ENCODE measurements around the gene MARCHF3.

DNA sequence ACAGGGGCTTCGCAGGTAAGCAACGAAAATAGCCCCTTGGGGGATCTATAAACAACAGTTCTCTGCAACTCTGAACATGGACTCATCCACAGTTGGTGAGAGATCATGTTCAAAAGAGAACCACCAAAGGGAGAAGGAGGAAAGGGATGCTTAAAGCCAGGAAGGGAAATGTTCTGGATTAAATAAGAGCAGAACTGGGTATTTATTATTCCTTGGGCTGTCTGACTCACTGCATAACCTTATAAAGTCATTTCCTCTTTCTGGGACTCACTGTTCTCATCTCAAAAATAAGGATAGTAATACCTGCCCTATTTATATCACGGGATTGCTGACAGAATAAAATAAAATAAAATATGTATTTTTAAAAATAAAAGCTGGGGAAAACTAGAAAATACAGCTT lies 11.2 kb upstream of the MARCHF3 start:
- TF ChIP-seq SUZ12 (IDR thresholded peaks at IDR 0.05) (no peak), CTBP1 (IDR thresholded peaks at IDR 0.05; ENCODE audit: borderline replicate concordance) (no peak)
